Body of pancreas (tissue), 4 donors: ENCODE data around the gene COL28A1.

Experiments
- POLR2A ChIP-seq, 3 donors: fragments of 450-650 bp; IDR thresholded peaks; one replicate each; pipeline ENCODE4 v1.6.1; 2016; ENCODE audit warnings: antibody characterized with exemption in 3 of 3, mild to moderate bottlenecking in 2 of 3
- TF ChIP-seq, protein P1 (sequence below), 7 experiments: fragments of 450-650 bp in 4 of 7; fragments of 200-600 bp in 3 of 7; sonication (generic) in 3 of 7; IDR thresholded peaks; one replicate each; pipeline ENCODE4 v1.5.1; 2016 to 2019; ENCODE audit warnings: antibody characterized with exemption in 7 of 7

DNA sequence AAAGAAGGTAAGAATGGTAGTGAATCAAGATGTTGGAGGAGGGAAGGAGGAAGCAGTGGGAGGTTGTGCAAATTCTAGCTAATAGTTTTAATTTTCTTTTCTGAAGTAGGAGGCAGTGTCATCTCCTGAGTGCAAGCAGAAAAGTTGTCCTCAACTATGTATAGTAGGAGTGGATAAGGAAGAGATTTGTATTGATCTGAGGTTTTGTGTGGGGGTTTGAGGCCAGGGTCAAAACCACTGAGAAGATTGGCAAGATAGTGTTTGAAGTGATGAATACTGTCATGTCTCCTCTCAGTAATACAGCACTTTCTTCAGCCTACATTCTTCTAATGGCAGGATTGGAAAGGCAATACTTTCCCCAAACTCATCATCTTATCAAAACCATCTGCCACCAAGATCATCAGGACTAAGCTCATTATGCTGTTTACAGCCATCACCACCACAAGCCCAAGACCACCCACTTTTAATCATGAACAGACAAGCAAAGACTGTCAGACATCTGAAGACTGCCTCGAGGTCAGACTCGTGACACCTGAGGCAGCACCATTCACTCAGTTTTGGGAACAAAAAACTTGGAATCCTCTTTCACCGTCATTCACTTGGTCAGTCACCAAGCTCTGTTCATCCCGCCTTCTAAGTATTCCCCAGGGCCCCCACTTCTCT is 29.5 kb upstream of the COL28A1 start:
- TF ChIP-seq, protein P1, sequence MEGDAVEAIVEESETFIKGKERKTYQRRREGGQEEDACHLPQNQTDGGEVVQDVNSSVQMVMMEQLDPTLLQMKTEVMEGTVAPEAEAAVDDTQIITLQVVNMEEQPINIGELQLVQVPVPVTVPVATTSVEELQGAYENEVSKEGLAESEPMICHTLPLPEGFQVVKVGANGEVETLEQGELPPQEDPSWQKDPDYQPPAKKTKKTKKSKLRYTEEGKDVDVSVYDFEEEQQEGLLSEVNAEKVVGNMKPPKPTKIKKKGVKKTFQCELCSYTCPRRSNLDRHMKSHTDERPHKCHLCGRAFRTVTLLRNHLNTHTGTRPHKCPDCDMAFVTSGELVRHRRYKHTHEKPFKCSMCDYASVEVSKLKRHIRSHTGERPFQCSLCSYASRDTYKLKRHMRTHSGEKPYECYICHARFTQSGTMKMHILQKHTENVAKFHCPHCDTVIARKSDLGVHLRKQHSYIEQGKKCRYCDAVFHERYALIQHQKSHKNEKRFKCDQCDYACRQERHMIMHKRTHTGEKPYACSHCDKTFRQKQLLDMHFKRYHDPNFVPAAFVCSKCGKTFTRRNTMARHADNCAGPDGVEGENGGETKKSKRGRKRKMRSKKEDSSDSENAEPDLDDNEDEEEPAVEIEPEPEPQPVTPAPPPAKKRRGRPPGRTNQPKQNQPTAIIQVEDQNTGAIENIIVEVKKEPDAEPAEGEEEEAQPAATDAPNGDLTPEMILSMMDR (IDR thresholded peaks at IDR 0.05) = no peak
- TF ChIP-seq POLR2A (IDR thresholded peaks at IDR 0.05) = no peak
